Measurements from ENCODE around the gene DPCD.

Gene DPCD

DNA sequence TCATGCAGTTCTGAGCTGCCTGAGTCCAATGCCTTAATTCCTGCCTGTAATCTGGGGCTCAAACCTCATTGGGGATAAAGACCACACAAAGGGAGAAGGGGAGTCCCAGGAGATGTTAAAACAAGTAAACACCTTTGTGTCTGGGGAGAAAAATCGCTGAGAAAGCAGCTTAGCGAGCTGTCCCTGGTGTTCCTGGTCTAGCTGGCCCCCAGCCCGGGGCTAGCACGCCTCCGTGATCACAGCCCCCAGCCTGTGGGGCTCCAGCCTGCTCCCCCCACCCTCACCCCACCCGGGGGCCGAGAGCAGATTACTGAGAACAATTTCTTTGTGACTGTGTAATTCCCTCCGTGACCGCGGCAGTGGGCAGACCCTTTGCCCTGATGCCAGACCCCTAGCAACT, 24.8 kb downstream of the DPCD start:
- DNase-seq (ENCODE audit: low read depth): no peak
- TF ChIP-seq, protein P1, sequence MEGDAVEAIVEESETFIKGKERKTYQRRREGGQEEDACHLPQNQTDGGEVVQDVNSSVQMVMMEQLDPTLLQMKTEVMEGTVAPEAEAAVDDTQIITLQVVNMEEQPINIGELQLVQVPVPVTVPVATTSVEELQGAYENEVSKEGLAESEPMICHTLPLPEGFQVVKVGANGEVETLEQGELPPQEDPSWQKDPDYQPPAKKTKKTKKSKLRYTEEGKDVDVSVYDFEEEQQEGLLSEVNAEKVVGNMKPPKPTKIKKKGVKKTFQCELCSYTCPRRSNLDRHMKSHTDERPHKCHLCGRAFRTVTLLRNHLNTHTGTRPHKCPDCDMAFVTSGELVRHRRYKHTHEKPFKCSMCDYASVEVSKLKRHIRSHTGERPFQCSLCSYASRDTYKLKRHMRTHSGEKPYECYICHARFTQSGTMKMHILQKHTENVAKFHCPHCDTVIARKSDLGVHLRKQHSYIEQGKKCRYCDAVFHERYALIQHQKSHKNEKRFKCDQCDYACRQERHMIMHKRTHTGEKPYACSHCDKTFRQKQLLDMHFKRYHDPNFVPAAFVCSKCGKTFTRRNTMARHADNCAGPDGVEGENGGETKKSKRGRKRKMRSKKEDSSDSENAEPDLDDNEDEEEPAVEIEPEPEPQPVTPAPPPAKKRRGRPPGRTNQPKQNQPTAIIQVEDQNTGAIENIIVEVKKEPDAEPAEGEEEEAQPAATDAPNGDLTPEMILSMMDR (IDR thresholded peaks at IDR 0.05; ENCODE audit: control insufficient read depth, insufficient read depth, low read depth, low read length, missing control alignments): no peak

DNA sequence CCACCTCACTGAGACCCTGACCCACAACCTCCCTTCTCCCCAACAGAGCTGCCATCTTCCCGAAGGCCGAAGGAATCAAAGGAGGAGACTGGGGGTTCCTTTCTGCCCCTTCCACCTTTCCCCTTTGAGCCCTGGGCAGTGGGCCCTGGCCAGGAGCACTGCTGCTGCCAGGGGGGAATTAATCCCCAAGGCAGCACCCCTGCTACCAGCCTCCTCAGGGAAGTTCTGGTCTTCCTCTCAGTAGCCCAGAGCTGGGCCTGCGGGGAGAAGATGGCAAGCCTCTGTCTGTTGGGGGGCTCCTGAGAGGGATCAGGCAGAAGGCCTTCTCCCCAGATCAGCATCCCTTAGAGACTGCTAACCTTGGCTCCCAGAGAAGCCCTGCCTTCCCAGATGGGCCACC, 25.5 kb downstream of the DPCD start:
- TF ChIP-seq, protein P1 (IDR thresholded peaks at IDR 0.05; ENCODE audit: control insufficient read depth, insufficient read depth, low read depth, low read length, missing control alignments): no peak
- DNase-seq (ENCODE audit: low read depth): no peak
- no peak overlapping the region for H3K4me3 ChIP-seq (ENCODE audit: control insufficient read depth, low read depth, low read length)

More for the DNA sequence above, 24.8 kb downstream of the DPCD start:
- no peak overlapping the region for H3K4me3 ChIP-seq (ENCODE audit: control insufficient read depth, low read depth, low read length)

DNA sequence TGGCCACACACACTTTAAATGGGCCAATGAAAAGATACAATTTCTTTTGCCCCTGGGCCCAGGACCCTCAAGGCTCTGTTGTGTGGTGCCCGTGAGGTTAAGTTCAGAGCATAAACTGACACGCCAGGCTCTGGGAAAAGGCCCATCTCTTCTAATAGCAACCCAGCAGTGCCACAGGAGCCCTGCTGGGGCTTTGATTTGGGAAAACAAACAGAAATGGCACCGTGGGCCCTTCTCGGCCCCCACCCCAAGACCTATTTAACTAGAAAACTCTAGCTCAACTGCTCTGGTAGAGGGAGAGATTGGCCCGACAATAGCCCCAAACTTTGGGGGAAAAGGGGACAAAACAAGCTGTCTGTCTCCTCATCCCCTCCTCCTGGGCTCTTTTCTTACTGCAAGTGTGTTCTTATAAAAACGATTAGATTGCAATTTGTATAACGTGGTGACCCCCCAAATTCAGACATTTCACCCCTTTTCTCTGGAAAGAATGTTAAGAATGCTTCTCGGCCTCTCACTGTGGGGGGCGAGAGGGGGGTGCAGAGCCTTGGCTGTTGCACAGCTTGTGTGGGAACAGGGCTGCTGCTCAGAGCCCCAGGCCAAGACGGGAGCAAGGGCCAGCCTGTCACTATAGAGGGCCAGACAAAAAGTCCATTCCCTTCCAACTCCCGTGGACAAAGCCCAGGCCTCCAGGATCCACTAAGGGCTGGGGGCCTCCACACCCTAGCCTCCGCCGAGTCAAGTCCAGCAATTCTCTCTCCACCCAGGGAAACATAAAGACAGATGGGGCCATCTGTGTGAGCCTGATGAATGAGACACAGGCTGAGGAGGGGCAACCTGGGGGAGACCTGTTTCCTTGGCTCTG, 26.8 kb downstream of the DPCD start:
- TF ChIP-seq, protein P1 (IDR thresholded peaks at IDR 0.05; ENCODE audit: control insufficient read depth, insufficient read depth, low read depth, low read length, missing control alignments): no peak

DNA sequence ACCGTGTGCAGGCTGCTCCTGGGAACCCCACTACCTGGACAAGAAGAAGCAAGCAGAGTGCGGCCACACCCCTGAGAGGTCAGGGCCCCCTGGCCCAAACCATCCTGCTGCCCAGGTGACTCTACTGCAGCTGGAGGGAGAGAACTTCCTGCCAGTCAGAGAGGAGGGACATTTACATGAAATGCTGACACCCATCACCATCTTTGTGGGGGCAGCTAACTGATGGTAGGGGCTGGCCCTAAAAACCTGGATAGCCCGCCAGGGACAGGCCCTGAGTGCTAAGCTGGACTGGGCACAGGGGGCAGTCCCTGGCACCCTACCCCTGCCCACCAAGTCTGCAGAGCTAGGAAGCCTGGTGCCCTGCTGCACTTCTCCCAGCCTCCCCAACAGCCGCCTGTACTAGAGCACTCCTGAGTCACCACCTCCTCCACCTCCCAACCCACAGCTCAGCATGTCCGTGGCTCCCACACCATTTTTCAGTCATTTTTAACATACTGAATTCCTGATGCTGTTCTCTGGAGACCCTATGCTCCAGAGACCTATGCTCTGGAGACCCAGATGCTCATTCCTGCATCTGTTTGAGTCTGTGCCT, 27.5 kb downstream of the DPCD start:
- TF ChIP-seq, protein P1 (IDR thresholded peaks at IDR 0.05; ENCODE audit: control insufficient read depth, insufficient read depth, low read depth, low read length, missing control alignments): no peak
- no peak for DNase-seq (ENCODE audit: low read depth)
- no peak overlapping the region for H3K4me3 ChIP-seq (ENCODE audit: control insufficient read depth, low read depth, low read length)

More for the DNA sequence above, 26.8 kb downstream of the DPCD start:
- no peak for DNase-seq (ENCODE audit: low read depth)
- no peak overlapping the region for H3K4me3 ChIP-seq (ENCODE audit: control insufficient read depth, low read depth, low read length)

DNA sequence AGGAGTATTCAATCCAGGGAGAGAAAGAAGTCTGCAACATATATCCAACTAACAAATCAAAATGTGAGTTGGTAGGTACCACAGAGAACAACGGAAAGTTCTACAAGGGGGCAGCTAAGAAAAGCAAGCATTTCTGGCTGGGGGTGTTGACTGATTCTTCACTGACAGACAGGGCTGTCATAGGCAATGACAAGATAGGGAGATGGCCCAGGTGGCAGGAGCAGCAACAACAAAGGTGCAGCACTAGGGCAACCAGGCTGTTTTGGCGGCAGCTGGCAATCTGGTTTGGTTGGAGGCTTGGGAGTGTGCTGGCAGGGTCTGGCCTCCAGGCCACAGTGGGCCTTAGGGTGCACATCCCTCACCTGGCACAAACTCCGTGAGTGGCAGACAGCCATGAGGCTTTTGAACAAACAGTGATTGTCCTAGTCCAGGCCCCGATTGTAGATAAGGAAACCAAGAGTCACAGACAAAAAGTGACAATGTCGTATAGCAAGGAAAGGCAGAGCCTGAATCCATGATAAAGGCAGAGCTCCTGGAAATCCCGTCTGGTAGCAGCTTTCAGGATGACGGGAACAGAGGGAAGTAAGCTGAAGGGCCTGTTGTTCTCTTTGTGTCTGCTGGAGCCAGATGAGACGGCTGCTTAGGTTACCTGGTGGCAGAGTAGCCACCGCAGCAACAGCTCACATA, 28.4 kb downstream of the DPCD start:
- TF ChIP-seq, protein P1 (IDR thresholded peaks at IDR 0.05; ENCODE audit: control insufficient read depth, insufficient read depth, low read depth, low read length, missing control alignments): no peak
- no peak overlapping the region for H3K4me3 ChIP-seq (ENCODE audit: control insufficient read depth, low read depth, low read length)
- no peak for DNase-seq (ENCODE audit: low read depth)

DNA sequence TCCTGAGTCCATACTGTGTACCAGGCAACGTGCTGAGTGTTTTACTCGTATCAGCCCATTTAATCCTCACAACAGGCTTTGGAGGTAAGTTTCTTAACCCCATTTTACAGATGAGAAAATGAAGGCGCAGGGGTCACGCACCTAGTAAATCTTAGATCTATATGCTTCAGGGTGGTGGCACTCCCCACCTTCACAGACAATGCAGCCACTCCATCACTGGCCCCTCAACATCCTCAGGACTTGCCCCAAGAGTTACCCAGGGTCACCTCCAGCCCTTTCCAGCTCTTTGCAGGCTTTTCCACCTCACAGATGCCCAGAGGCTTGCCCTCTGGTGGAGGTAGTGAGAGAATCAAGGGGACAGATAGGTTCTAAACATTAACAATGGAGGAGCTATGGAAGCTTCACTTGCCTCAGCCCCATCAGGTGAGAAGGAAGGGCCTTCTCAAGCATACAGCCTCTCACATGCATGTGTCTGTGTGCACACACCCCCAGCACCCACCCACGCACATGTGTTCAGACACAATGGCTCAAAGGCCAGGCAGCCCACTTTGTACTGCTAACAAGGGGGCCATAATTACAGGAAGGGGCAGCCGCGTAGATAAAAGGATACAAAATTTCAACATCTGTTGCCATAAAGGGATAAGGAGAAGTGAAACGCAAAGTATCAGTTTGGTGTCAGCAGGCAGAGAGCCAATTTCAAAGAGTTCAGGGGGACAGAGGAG, 29.1 kb downstream of the DPCD start:
- no peak overlapping the region for H3K4me3 ChIP-seq (ENCODE audit: control insufficient read depth, low read depth, low read length)
- TF ChIP-seq, protein P1 (IDR thresholded peaks at IDR 0.05; ENCODE audit: control insufficient read depth, insufficient read depth, low read depth, low read length, missing control alignments): no peak
- DNase-seq (ENCODE audit: low read depth): no peak

Data from AG09309 (cell line).